GM12801 (cell line): ENCODE results near the gene SDK1.

Source experiments
- CTCF ChIP-seq: IDR thresholded peaks from one replicate; pipeline ENCODE4 v1.5.1; 2011; ENCODE audit warnings: control low read depth; ENCODE audit not compliant: insufficient read length; ENCODE audit errors: extremely low read depth

Gene SDK1

GRCh38 chr7:3591219-3591618 lies 290.2 kb downstream of the SDK1 start:
- TF ChIP-seq CTCF: no peak

GRCh38 chr7:3591944-3592343 lies 290.9 kb downstream of the SDK1 start:
- no peak for TF ChIP-seq CTCF

GRCh38 chr7:3592401-3593134 lies 291.5 kb downstream of the SDK1 start:
- no peak for TF ChIP-seq CTCF

- no peak for TF ChIP-seq CTCF
Observed at GRCh38 chr7:3594901-3595300, 293.8 kb downstream of the SDK1 start.

- TF ChIP-seq CTCF: no peak
Observed at GRCh38 chr7:3598854-3599253, 297.8 kb downstream of the SDK1 start.

GRCh38 chr7:3605222-3605621 lies 304.2 kb downstream of the SDK1 start:
- TF ChIP-seq CTCF: no peak

- TF ChIP-seq CTCF: no peak
Observed at GRCh38 chr7:3606436-3606835, 305.4 kb downstream of the SDK1 start.

GRCh38 chr7:3607847-3608246 lies 306.8 kb downstream of the SDK1 start:
- TF ChIP-seq CTCF: no peak
